HCT116 (cell line): ENCODE results near the gene GAP43. TPM values are rescaled to one million over a fixed set of nuclear protein-coding genes. Genes with fewer than 3 reads are reported as not detected.

ENCODE experiments used
- ATAC-seq: fragments of 200-7000 bp; cut with Tn5 transposase; 2 replicates; pipeline ENCODE4 v1.9.1; 2020; ENCODE audit warnings: mild to moderate bottlenecking, moderate library complexity
- BruUV-seq: library from RNA; stranded (reverse); fragments of 400-500 nt; replicated peaks from 2 replicates; lab custom pipeline; 2021; lab: Mats Ljungman, UMichigan
- CTCF ChIA-PET: fragments of 300-600 bp; sonication (Branson Sonifier 250); formaldehyde crosslinking; loops from one replicate; lab custom pipeline; 2021; ENCODE audit warnings: antibody characterized with exemption; lab: Charles Lee
- POLR2A ChIA-PET: fragments of 300-600, 350-600 bp; sonication (Branson Sonifier 250); formaldehyde crosslinking; loops from one replicate; lab custom pipeline; 2021; ENCODE audit warnings: antibody characterized with exemption; lab: Charles Lee
- RAD21 ChIA-PET, 2 experiments: fragments of 300-600 bp; sonication (Branson Sonifier 250); formaldehyde crosslinking; loops; one replicate each; lab custom pipeline; 2023; ENCODE audit warnings: low total read pairs in 2 of 2; ENCODE audit not compliant: uncharacterized antibody in 2 of 2, unreplicated experiment in 2 of 2, low non-redundant PET in 1 of 2; lab: Charles Lee
- DNase-seq: peaks from one replicate; pipeline ENCODE4 v3.0.0-alpha.2; 2010; ENCODE audit warnings: low read depth, low spot score
- H2AFZ ChIP-seq: fragments of 200-600 bp; shearing (Covaris generic), sonication (generic); 2 replicates; pipeline ENCODE4 v1.6.1; 2017; ENCODE audit warnings: low read depth, mixed run types, mixed read lengths, antibody characterized with exemption, low read length; ENCODE audit not compliant: poor library complexity, severe bottlenecking
- H3K27ac ChIP-seq: 2 replicates; pipeline ENCODE4 v1.5.1; 2012; ENCODE audit warnings: low read depth, low read length
- H3K27me3 ChIP-seq: fragments of 200-600 bp; sonication (generic); 2 replicates; pipeline ENCODE4 v1.6.1; 2016; ENCODE audit warnings: mixed run types, low read length, mixed read lengths; ENCODE audit not compliant: insufficient read depth
- H3K36me3 ChIP-seq, 2 experiments: fragments of 200-500 bp in 1 of 2; fragments of 200-600 bp in 1 of 2; sonication (Bioruptor generic) in 1 of 2; sonication (generic) in 1 of 2; 2 replicates each; pipeline versions ENCODE4 v1.5.1 to v1.6.1; 2014 to 2016; ENCODE audit warnings: low read length in 2 of 2, inconsistent platforms in 1 of 2, mixed read lengths in 1 of 2, mixed run types in 1 of 2; ENCODE audit not compliant: insufficient read depth in 2 of 2, control insufficient read depth in 1 of 2
- H3K4me1 ChIP-seq, 2 experiments: fragments of 200-600 bp in 1 of 2; sonication (generic) in 1 of 2; 2 replicates each; pipeline versions ENCODE4 v1.5.1 to v1.6.1; 2012 to 2017; ENCODE audit warnings: low read length in 2 of 2, inconsistent platforms in 1 of 2, mild to moderate bottlenecking in 1 of 2, mixed read lengths in 1 of 2, mixed run types in 1 of 2, moderate library complexity in 1 of 2; ENCODE audit not compliant: insufficient read depth in 2 of 2, control insufficient read depth in 1 of 2
- H3K4me2 ChIP-seq: fragments of 200-600 bp; sonication (generic); 2 replicates; pipeline ENCODE4 v1.6.1; 2017; ENCODE audit warnings: mixed run types, low read length, mixed read lengths
- H3K4me3 ChIP-seq, 2 experiments: fragments of 200-600 bp in 1 of 2; sonication (generic) in 1 of 2; replicated peaks in 1 of 2; 2 replicates each; pipeline ENCODE4 v1.5.1; 2011 to 2016; ENCODE audit warnings: low read length in 2 of 2, control low read depth in 1 of 2, low read depth in 1 of 2, mild to moderate bottlenecking in 1 of 2, mixed read lengths in 1 of 2, mixed run types in 1 of 2
- H3K79me2 ChIP-seq: fragments of 200-600 bp; sonication (generic); 2 replicates; pipeline ENCODE4 v1.6.1; 2017; ENCODE audit warnings: mild to moderate bottlenecking, mixed run types, low read length, moderate library complexity, mixed read lengths; ENCODE audit not compliant: insufficient read depth
- H3K9ac ChIP-seq: fragments of 200-600 bp; sonication (generic); 2 replicates; pipeline ENCODE4 v1.6.1; 2016; ENCODE audit warnings: low read length, mixed read lengths
- H3K9me2 ChIP-seq: fragments of 200-600 bp; sonication (generic), shearing (Covaris generic); 2 replicates; pipeline ENCODE4 v1.6.1; 2017; ENCODE audit warnings: mixed run types, mild to moderate bottlenecking, moderate library complexity; ENCODE audit not compliant: insufficient read depth
- H3K9me3 ChIP-seq, 2 experiments: fragments of 200-500 bp in 1 of 2; fragments of 200-600 bp in 1 of 2; sonication (Bioruptor generic) in 1 of 2; sonication (generic) in 1 of 2; 2 replicates each; pipeline ENCODE4 v1.6.1; 2014 to 2017; ENCODE audit warnings: low read length in 2 of 2, mixed read lengths in 2 of 2, inconsistent platforms in 1 of 2, low read depth in 1 of 2, mild to moderate bottlenecking in 1 of 2, mixed run types in 1 of 2, moderate library complexity in 1 of 2; ENCODE audit not compliant: control insufficient read depth in 1 of 2, insufficient read depth in 1 of 2
- H4K20me1 ChIP-seq: fragments of 200-600 bp; sonication (generic), shearing (Covaris generic); 2 replicates; pipeline ENCODE4 v1.6.1; 2017; ENCODE audit warnings: mixed run types, mild to moderate bottlenecking, moderate library complexity; ENCODE audit not compliant: insufficient read depth
- EZH2 ChIP-seq: fragments of 200-600 bp; sonication (generic); IDR thresholded peaks from 2 replicates; pipeline ENCODE4 v1.6.1; 2017; ENCODE audit warnings: antibody characterized with exemption, mixed run types
- SP1 ChIP-seq: IDR thresholded peaks from 2 replicates; pipeline ENCODE4 v1.6.1; 2012; ENCODE audit warnings: low read depth
- ZNF274 ChIP-seq: fragments of 200-500 bp; sonication (Bioruptor generic); IDR thresholded peaks from 2 replicates; pipeline ENCODE4 v1.6.1; 2014; ENCODE audit warnings: mild to moderate bottlenecking, low read depth, low read length, inconsistent platforms
- intact Hi-C: fragments of 100-400 bp; cut with micrococcal nuclease; formaldehyde crosslinking; loops from 2 replicates; pipeline ENCODE4 v1.10.0; 2022
- total RNA-seq: library from RNA; stranded (reverse); gene quantifications from one replicate; pipeline ENCODE4 v1.2.1, GENCODE V29; 2021; ENCODE audit not compliant: unreplicated experiment

Gene GAP43
- total RNA-seq, 1 experiment from 2014 or later = not detected

DNA sequence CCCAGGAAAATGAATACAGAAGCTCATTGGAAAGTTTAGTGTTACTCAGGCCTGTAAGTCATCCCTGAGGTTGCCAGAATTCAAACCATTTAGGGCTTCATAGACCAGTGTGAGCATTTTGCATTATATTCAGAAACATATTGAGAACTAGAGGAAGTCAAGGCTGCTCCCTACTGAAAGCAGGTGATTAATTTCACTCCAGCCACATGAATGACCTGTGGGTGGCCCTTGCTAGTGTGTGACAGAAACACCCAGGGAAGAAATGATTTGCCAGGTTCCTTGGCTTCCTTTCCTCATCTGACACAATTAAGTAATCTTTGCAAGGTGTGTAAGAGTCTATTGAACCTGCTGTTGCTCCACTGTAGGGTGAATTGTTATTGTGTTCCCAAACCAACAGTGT, 61.8 kb downstream of the GAP43 start:
- Histone ChIP-seq H3K4me1 (no peaks in the 10 kb centered on the region), H3K4me2 (no peak overlapping the region), H3K36me3 (no peaks in the 10 kb centered on the region), H3K4me3 (no peak overlapping the region), H3K9ac (no peak overlapping the region), H4K20me1 (no peaks in the 10 kb centered on the region; the same call in 1 of the 2 replicates), H3K9me2 (no peaks in the 10 kb centered on the region), H2AFZ (no peak overlapping the region), H3K9me3 (no peaks in the 10 kb centered on the region), H3K27ac (no peak overlapping the region), H3K27me3 (no peaks in the 10 kb centered on the region), H3K79me2 (no peaks in the 10 kb centered on the region)
- no peak for TF ChIP-seq ZNF274
- no peak for TF ChIP-seq EZH2
- intact Hi-C loops = no loop called here
- ChIA-PET CTCF (interaction anchor here (1.0 kb wide), 1 partner anchor 8 kb away, joined by 4 read pairs; no protein-coding TSS in a partner anchor), POLR2A (no interaction called here), RAD21 (no interaction called here)
- DNase-seq (no peak), ATAC-seq (no peak; the same call in 1 of the 2 replicates)
- BruUV-seq = no TSS peak

GRCh38 chr3:115687721-115688120, 64.4 kb downstream of the GAP43 start:
- Histone ChIP-seq H2AFZ (no peak overlapping the region), H3K27ac (no peak overlapping the region), H3K9me3 (no peaks in the 10 kb centered on the region), H3K27me3 (no peaks in the 10 kb centered on the region), H3K4me3 (no peak overlapping the region), H3K9me2 (no peaks in the 10 kb centered on the region), H3K4me2 (no peak overlapping the region), H3K79me2 (no peaks in the 10 kb centered on the region), H3K4me1 (peaks cover 0 to 1% of the 10 kb centered on the region in 2 experiments; a peak in 1 of 4 replicates), H3K9ac (no peak overlapping the region), H4K20me1 (no peaks in the 10 kb centered on the region; the same call in 1 of the 2 replicates), H3K36me3 (no peaks in the 10 kb centered on the region)
- intact Hi-C loops = no loop called here
- TF ChIP-seq SP1 (no peak), ZNF274 (no peak)
- no peak for DNase-seq
- no TSS peak for BruUV-seq
- RAD21 ChIA-PET = no interaction called here
- CTCF ChIA-PET = no interaction called here
- no peak for ATAC-seq
- POLR2A ChIA-PET = no interaction called here
